ENCODE data around the gene LCE1A.

Gene LCE1A

GRCh38 chr1:152827173-152827572 lies at the start of gene LCE1A:
Gene LCE1A (plus strand): TSS chr1:152827473. CDS start chr1:152827473, 0 bp downstream.
- DNase-seq = no peak

- DNase-seq = no peak
Measured at GRCh38 chr1:152777510-152778137, 49.6 kb upstream of the LCE1A start.

- no peak for DNase-seq
Measured at GRCh38 chr1:152783095-152783494, 44.2 kb upstream of the LCE1A start.

- no peak for DNase-seq
Measured at GRCh38 chr1:152786077-152786476, 41.2 kb upstream of the LCE1A start, which contains the start of gene LCE1E. Gene LCE1E (plus strand): TSS chr1:152786257. CDS start chr1:152787300, 1,043 bp downstream.

- DNase-seq = no peak
Measured at GRCh38 chr1:152795686-152796085, 31.6 kb upstream of the LCE1A start.

- DNase-seq = no peak
Measured at GRCh38 chr1:152796421-152796820, 30.9 kb upstream of the LCE1A start, which contains the start of gene LCE1D. Gene LCE1D (plus strand): TSS chr1:152796721. CDS start chr1:152797795, 1,074 bp downstream.

- DNase-seq = no peak
Measured at GRCh38 chr1:152801333-152801732, 25.9 kb upstream of the LCE1A start.

GRCh38 chr1:152806576-152806975 lies 20.7 kb upstream of the LCE1A start, which contains the start of gene LCE1C:
Gene LCE1C (minus strand): TSS chr1:152806651. CDS start chr1:152805478, 1,173 bp downstream.
- no peak for DNase-seq

GRCh38 chr1:152811050-152811449 lies 16.2 kb upstream of the LCE1A start:
- DNase-seq = no peak

- DNase-seq = no peak
Measured at GRCh38 chr1:152811671-152812070, 15.6 kb upstream of the LCE1A start, which contains the start of gene LCE1B. Gene LCE1B (plus strand): TSS chr1:152811971. CDS start chr1:152812447, 476 bp downstream.

GRCh38 chr1:152817309-152817708 lies 10.0 kb upstream of the LCE1A start:
- DNase-seq = no peak

- DNase-seq = no peak
Measured at GRCh38 chr1:152823294-152823693, 4.0 kb upstream of the LCE1A start.

- DNase-seq = no peak
Measured at GRCh38 chr1:152824964-152825363, 2.3 kb upstream of the LCE1A start.

- DNase-seq = no peak
Measured at GRCh38 chr1:152836870-152837269, 9.6 kb downstream of the LCE1A start.

GRCh38 chr1:152842556-152842955 lies 15.3 kb downstream of the LCE1A start, which contains the start of gene LCE6A:
Gene LCE6A (plus strand): TSS chr1:152842856. CDS start chr1:152843521, 665 bp downstream.
- no peak for DNase-seq

- DNase-seq = no peak
Measured at GRCh38 chr1:152855661-152856060, 28.4 kb downstream of the LCE1A start.

- DNase-seq = no peak
Measured at GRCh38 chr1:152858062-152858461, 30.8 kb downstream of the LCE1A start.

GRCh38 chr1:152859696-152860095 lies 32.4 kb downstream of the LCE1A start, which contains the start of gene LCE7A:
Gene LCE7A (plus strand): TSS chr1:152859996. CDS start chr1:152860698, 702 bp downstream.
- DNase-seq = no peak

- DNase-seq = no peak
Measured at GRCh38 chr1:152860129-152860528, 32.9 kb downstream of the LCE1A start.

- DNase-seq = no peak
Measured at GRCh38 chr1:152861374-152861773, 34.1 kb downstream of the LCE1A start.

GRCh38 chr1:152864443-152864842 lies 37.2 kb downstream of the LCE1A start:
- DNase-seq = no peak

GRCh38 chr1:152866321-152866720 lies 39.0 kb downstream of the LCE1A start:
- no peak for DNase-seq

- no peak for DNase-seq
Measured at GRCh38 chr1:152869808-152870419, 42.6 kb downstream of the LCE1A start.

All from cortex of kidney (tissue), 1 donor.